ENCODE data around the gene NT5DC1. TPM values are rescaled to one million over a fixed set of nuclear protein-coding genes. Genes with fewer than 3 reads are reported as not detected.

NT5DC1 gene
- total RNA-seq, 1 experiment from 2014 or later: 61.9 TPM

GRCh38 chr6:116073765-116074440, 26.8 kb upstream of the NT5DC1 start:
- H3K27ac Mint-ChIP-seq (ENCODE audit: unreplicated experiment): peak overlapping the region; percentile 57
- CTCF ChIA-PET: interaction anchor here (0.6 to 1.2 kb wide), 5 partner anchors 12 to 146 kb away, joined by 3 to 15 read pairs (median 7); partner anchors contain the start of gene FRK
- H3K9me3 Mint-ChIP-seq (ENCODE audit: low read depth, unreplicated experiment): no peaks in the 10 kb centered on the region
- no TSS peak for BruUV-seq (replicated peaks)
- peak overlapping the region; percentile 15 for H3K4me3 Mint-ChIP-seq (ENCODE audit: low read depth, unreplicated experiment)
- no peak for DNase-seq
- peaks cover 42% of the 10 kb centered on the region for H3K4me1 Mint-ChIP-seq (ENCODE audit: low read depth, unreplicated experiment)
- intact Hi-C loops (cut with micrococcal nuclease; ENCODE audit: unreplicated experiment): no loop called here
- H3K36me3 Mint-ChIP-seq (ENCODE audit: insufficient read depth, unreplicated experiment): no peaks in the 10 kb centered on the region
- no peak for TF ChIP-seq CTCF (IDR thresholded peaks at IDR 0.05; ENCODE audit: unreplicated experiment)
- H3K27me3 Mint-ChIP-seq (ENCODE audit: unreplicated experiment): no peaks in the 10 kb centered on the region

DNA sequence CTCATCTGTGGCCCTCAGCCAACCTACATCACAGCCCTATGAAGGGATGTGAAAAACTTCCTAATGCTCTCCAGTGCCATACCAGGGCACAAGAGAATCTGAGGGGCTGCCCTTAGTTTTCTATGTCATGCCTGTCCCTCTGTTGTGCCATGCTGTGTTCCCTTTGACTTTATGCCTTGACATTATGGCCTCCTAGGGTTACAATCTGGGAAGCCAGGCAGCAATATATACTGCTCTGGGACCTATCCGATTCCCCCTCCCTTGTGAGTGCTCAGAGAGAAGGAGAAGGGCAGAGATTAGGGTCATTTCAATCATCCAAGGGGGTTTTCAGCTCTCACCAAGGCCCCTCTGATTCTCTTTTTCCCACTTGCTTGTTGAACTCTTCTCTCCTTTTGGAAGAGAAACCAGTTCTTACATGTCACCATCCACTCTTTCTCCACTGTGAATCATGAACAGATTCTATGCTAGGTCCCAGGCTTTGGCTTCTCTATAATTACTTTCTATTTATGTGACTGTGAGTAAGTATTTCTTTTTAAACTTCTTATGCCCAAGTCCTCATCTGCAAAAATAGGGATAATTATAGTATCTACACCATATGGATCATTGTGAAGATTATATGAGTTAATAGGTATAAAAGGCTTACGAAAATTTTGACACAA, 25.8 kb upstream of the NT5DC1 start:
- Mint-ChIP-seq H3K27ac (ENCODE audit: unreplicated experiment) (no peak overlapping the region), H3K4me1 (ENCODE audit: low read depth, unreplicated experiment) (peaks cover 42% of the 10 kb centered on the region), H3K9me3 (ENCODE audit: low read depth, unreplicated experiment) (no peaks in the 10 kb centered on the region), H3K4me3 (ENCODE audit: low read depth, unreplicated experiment) (no peak overlapping the region), H3K27me3 (ENCODE audit: unreplicated experiment) (no peaks in the 10 kb centered on the region), H3K36me3 (ENCODE audit: insufficient read depth, unreplicated experiment) (no peaks in the 10 kb centered on the region)
- intact Hi-C loops (cut with micrococcal nuclease; ENCODE audit: unreplicated experiment): no loop called here
- CTCF ChIA-PET: interaction anchor here (0.9 to 1.2 kb wide), 2 partner anchors 12 to 14 kb away, joined by 6 to 15 read pairs; partner anchors contain the start of gene FRK
- no peak for TF ChIP-seq CTCF (IDR thresholded peaks at IDR 0.05; ENCODE audit: unreplicated experiment)
- no TSS peak for BruUV-seq (replicated peaks)
- DNase-seq: no peak

- intact Hi-C loops (cut with micrococcal nuclease; ENCODE audit: unreplicated experiment): no loop called here
- Mint-ChIP-seq H3K4me1 (ENCODE audit: low read depth, unreplicated experiment) (peaks cover 28% of the 10 kb centered on the region), H3K27me3 (ENCODE audit: unreplicated experiment) (no peaks in the 10 kb centered on the region), H3K27ac (ENCODE audit: unreplicated experiment) (no peak overlapping the region), H3K36me3 (ENCODE audit: insufficient read depth, unreplicated experiment) (no peaks in the 10 kb centered on the region), H3K4me3 (ENCODE audit: low read depth, unreplicated experiment) (no peak overlapping the region), H3K9me3 (ENCODE audit: low read depth, unreplicated experiment) (no peaks in the 10 kb centered on the region)
- DNase-seq: no peak
- TF ChIP-seq CTCF (IDR thresholded peaks at IDR 0.05; ENCODE audit: unreplicated experiment): no peak
- no TSS peak for BruUV-seq (replicated peaks)
- CTCF ChIA-PET: interaction anchor here (0.6 kb wide), 1 partner anchor 17 kb away, joined by 6 read pairs; the partner anchor contains the start of gene FRK
These were observed 22.1 kb upstream of the NT5DC1 start for GRCh38 chr6:116078522-116078921.

GRCh38 chr6:116078945-116079344, 21.7 kb upstream of the NT5DC1 start:
- BruUV-seq (replicated peaks): no TSS peak
- CTCF ChIA-PET: interaction anchor here (0.6 kb wide), 1 partner anchor 18 kb away, joined by 6 read pairs; the partner anchor contains the start of gene FRK
- no peak for TF ChIP-seq CTCF (IDR thresholded peaks at IDR 0.05; ENCODE audit: unreplicated experiment)
- intact Hi-C loops (cut with micrococcal nuclease; ENCODE audit: unreplicated experiment): no loop called here
- Mint-ChIP-seq H3K36me3 (ENCODE audit: insufficient read depth, unreplicated experiment) (no peaks in the 10 kb centered on the region), H3K27me3 (ENCODE audit: unreplicated experiment) (no peaks in the 10 kb centered on the region), H3K4me1 (ENCODE audit: low read depth, unreplicated experiment) (peaks cover 24% of the 10 kb centered on the region), H3K27ac (ENCODE audit: unreplicated experiment) (no peak overlapping the region), H3K4me3 (ENCODE audit: low read depth, unreplicated experiment) (no peak overlapping the region), H3K9me3 (ENCODE audit: low read depth, unreplicated experiment) (no peaks in the 10 kb centered on the region)
- no peak for DNase-seq

Data from Calu3 (cell line).